Neural cell (in vitro differentiated cells): ENCODE data around the gene PTDSS2. TPM values are rescaled to one million over a fixed set of nuclear protein-coding genes. Genes with fewer than 3 reads are reported as not detected.

ENCODE experiments used
- H2AFZ ChIP-seq: fragments of 200-600, 300-800 bp; sonication (generic), shearing (Covaris generic); 2 replicates; pipeline ENCODE4 v1.6.0; 2014; ENCODE audit warnings: low read depth, mild to moderate bottlenecking, antibody characterized with exemption, low read length, moderate library complexity
- H3F3A ChIP-seq: fragments of 200-600 bp; shearing (Covaris generic); 2 replicates; pipeline ENCODE4 v1.6.1; 2016; ENCODE audit warnings: mild to moderate bottlenecking, moderate library complexity, mixed read lengths, antibody characterized with exemption, low read length; ENCODE audit not compliant: insufficient read depth, poor library complexity, severe bottlenecking
- H3K27ac ChIP-seq: fragments of 200-600, 300-800 bp; sonication (generic), shearing (Covaris generic); 2 replicates; pipeline ENCODE4 v1.5.1; 2014; ENCODE audit warnings: mild to moderate bottlenecking, low read length, moderate library complexity
- H3K27me3 ChIP-seq: fragments of 300-800, 200-600 bp; sonication (generic), shearing (Covaris generic); 2 replicates; pipeline ENCODE4 v1.6.0; 2014; ENCODE audit warnings: mild to moderate bottlenecking, low read depth, low read length, moderate library complexity; ENCODE audit not compliant: insufficient read depth
- H3K36me3 ChIP-seq: fragments of 300-800, 200-600 bp; sonication (generic), shearing (Covaris generic); 2 replicates; pipeline ENCODE4 v1.5.1; 2014; ENCODE audit warnings: mild to moderate bottlenecking, antibody characterized with exemption, low read length, moderate library complexity; ENCODE audit not compliant: insufficient read depth
- H3K4me2 ChIP-seq: fragments of 300-800, 200-600 bp; sonication (generic), shearing (Covaris generic); 2 replicates; pipeline ENCODE4 v1.6.0; 2014; ENCODE audit warnings: mild to moderate bottlenecking, low read length
- H3K4me3 ChIP-seq: fragments of 300-800, 200-600 bp; sonication (generic), shearing (Covaris generic); 2 replicates; pipeline ENCODE4 v1.5.1; 2014; ENCODE audit warnings: mild to moderate bottlenecking, low read length, moderate library complexity
- H3K79me2 ChIP-seq: fragments of 200-600 bp; shearing (Covaris generic); replicated peaks from 2 replicates; pipeline ENCODE4 v1.6.0; 2014; ENCODE audit warnings: mild to moderate bottlenecking, low read length, moderate library complexity; ENCODE audit not compliant: insufficient read depth
- H3K9ac ChIP-seq: fragments of 300-800, 200-600 bp; sonication (generic), shearing (Covaris generic); 2 replicates; pipeline ENCODE4 v1.6.1; 2016; ENCODE audit warnings: mild to moderate bottlenecking, low read length, mixed read lengths
- H3K9me2 ChIP-seq: fragments of 200-600 bp; shearing (Covaris generic); 2 replicates; pipeline ENCODE4 v1.6.1; 2016; ENCODE audit warnings: mild to moderate bottlenecking, low read length, mixed read lengths; ENCODE audit not compliant: insufficient read depth
- H3K9me3 ChIP-seq: fragments of 200-600, 300-800 bp; sonication (generic), shearing (Covaris generic); 2 replicates; pipeline ENCODE4 v1.6.1; 2016; ENCODE audit warnings: mild to moderate bottlenecking, mixed run types, low read length, moderate library complexity, mixed read lengths
- H4K20me1 ChIP-seq: fragments of 200-600 bp; shearing (Covaris generic); 2 replicates; pipeline ENCODE4 v1.6.1; 2016; ENCODE audit warnings: mild to moderate bottlenecking, mixed run types; ENCODE audit not compliant: insufficient read depth
- EP300 ChIP-seq: fragments of 450-650 bp; conservative IDR thresholded peaks from 2 replicates; pipeline ENCODE4 v1.6.1; 2014; ENCODE audit warnings: antibody characterized with exemption, mild to moderate bottlenecking, moderate library complexity; ENCODE audit not compliant: poor library complexity, severe bottlenecking
- EZH2 ChIP-seq: fragments of 200-600, 300-800 bp; shearing (Covaris generic), sonication (generic); IDR thresholded peaks from 2 replicates; pipeline ENCODE4 v1.6.1; 2014; ENCODE audit warnings: antibody characterized with exemption, low read length, borderline replicate concordance, mild to moderate bottlenecking; ENCODE audit not compliant: insufficient read depth, poor library complexity, severe bottlenecking
- MXI1 ChIP-seq: fragments of 450-650 bp; conservative IDR thresholded peaks from 2 replicates; pipeline ENCODE4 v1.6.1; 2014; ENCODE audit warnings: antibody characterized with exemption, mild to moderate bottlenecking; ENCODE audit not compliant: poor library complexity, severe bottlenecking
- POLR2AphosphoS5 ChIP-seq: IDR thresholded peaks from 2 replicates; pipeline ENCODE4 v1.6.1; 2012
- RAD21 ChIP-seq: fragments of 450-650 bp; conservative IDR thresholded peaks from 2 replicates; pipeline ENCODE4 v1.6.1; 2014; ENCODE audit warnings: antibody characterized with exemption, mild to moderate bottlenecking, moderate library complexity
- SMC3 ChIP-seq: fragments of 450-650 bp; conservative IDR thresholded peaks from 2 replicates; pipeline ENCODE4 v1.6.1; 2014; ENCODE audit warnings: antibody characterized with exemption, mild to moderate bottlenecking, moderate library complexity; ENCODE audit not compliant: poor library complexity
- TAF1 ChIP-seq: IDR thresholded peaks from 2 replicates; pipeline ENCODE4 v1.6.1; 2012; ENCODE audit warnings: low read depth
- polyA plus RNA-seq: library from polyadenylated mRNA; depleted of rRNA; stranded (reverse); fragments of >200 nt; gene quantifications from 2 replicates; pipeline ENCODE4 v1.2.3, GENCODE V29; 2014
- TF ChIP-seq, protein P1 (sequence below): IDR thresholded peaks from 2 replicates; pipeline ENCODE4 v1.6.1; 2012; ENCODE audit warnings: borderline replicate concordance
- TF ChIP-seq, protein P2 (sequence below): fragments of 450-650 bp; IDR thresholded peaks from 2 replicates; pipeline ENCODE4 v1.5.1; 2014; ENCODE audit warnings: antibody characterized with exemption, mild to moderate bottlenecking, moderate library complexity; ENCODE audit not compliant: poor library complexity, severe bottlenecking

The PTDSS2 gene
- polyA plus RNA-seq, 1 donor from 2014 or later, result 54.3 TPM

DNA sequence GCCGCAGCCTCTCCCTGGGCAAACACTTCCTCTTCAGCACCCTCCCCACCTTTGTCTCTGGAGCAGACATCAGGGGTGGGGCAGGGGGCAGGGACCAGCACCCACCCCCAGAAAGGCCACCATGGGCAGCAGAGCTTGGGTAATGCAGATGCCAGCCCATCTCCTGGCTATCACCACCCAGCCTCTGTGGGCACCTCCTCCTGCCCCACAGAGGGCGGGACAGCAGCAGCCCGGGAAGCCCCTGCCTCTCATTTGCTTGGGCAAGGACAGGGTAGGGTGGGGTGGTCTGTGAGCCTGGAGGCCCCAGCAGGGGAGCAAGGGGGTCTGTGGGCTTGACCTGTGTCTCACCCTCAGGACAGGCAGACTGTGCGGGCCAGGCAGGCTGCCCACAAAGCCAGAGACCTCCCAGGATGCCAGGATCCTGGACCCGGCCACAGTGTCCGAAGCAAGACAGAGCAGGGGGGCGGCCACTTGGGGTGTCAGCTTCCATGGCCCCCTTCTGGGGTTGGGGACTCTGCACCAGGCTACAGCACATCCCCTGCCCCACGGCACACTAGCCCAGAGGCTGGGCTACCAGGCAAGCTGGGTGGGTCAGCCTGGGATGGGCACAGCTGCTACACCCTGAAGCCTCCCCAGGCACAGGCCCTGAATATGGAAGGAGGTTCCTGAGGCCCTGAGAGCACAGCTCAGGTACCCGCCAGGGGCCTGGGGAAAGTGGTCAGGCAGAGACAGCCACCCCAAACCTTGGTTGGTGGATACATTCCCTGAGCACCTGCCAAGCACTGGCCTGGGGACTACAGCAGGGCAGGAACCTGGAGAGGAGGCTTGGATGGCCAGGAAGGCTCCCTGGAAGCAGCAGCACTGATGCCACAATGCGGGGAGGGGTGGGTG lies 52.5 kb downstream of the PTDSS2 start:
- Histone ChIP-seq H3K36me3 (peaks cover 7% of the 10 kb centered on the region), H3K9me2 (no peaks in the 10 kb centered on the region), H4K20me1 (no peaks in the 10 kb centered on the region), H2AFZ (no peak overlapping the region), H3K4me2 (no peak overlapping the region), H3K9me3 (no peaks in the 10 kb centered on the region), H3F3A (no peaks in the 10 kb centered on the region), H3K9ac (no peak overlapping the region), H3K27me3 (no peaks in the 10 kb centered on the region), H3K4me3 (no peak overlapping the region), H3K79me2 (peaks cover 9% of the 10 kb centered on the region), H3K27ac (no peak overlapping the region)
- TF ChIP-seq TAF1 (no peak), MXI1 (no peak), RAD21 (no peak), EP300 (no peak), EZH2 (no peak), SMC3 (no peak), POLR2AphosphoS5 (no peak)
- TF ChIP-seq, protein P1, sequence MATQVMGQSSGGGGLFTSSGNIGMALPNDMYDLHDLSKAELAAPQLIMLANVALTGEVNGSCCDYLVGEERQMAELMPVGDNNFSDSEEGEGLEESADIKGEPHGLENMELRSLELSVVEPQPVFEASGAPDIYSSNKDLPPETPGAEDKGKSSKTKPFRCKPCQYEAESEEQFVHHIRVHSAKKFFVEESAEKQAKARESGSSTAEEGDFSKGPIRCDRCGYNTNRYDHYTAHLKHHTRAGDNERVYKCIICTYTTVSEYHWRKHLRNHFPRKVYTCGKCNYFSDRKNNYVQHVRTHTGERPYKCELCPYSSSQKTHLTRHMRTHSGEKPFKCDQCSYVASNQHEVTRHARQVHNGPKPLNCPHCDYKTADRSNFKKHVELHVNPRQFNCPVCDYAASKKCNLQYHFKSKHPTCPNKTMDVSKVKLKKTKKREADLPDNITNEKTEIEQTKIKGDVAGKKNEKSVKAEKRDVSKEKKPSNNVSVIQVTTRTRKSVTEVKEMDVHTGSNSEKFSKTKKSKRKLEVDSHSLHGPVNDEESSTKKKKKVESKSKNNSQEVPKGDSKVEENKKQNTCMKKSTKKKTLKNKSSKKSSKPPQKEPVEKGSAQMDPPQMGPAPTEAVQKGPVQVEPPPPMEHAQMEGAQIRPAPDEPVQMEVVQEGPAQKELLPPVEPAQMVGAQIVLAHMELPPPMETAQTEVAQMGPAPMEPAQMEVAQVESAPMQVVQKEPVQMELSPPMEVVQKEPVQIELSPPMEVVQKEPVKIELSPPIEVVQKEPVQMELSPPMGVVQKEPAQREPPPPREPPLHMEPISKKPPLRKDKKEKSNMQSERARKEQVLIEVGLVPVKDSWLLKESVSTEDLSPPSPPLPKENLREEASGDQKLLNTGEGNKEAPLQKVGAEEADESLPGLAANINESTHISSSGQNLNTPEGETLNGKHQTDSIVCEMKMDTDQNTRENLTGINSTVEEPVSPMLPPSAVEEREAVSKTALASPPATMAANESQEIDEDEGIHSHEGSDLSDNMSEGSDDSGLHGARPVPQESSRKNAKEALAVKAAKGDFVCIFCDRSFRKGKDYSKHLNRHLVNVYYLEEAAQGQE, result no peak
- TF ChIP-seq, protein P2, sequence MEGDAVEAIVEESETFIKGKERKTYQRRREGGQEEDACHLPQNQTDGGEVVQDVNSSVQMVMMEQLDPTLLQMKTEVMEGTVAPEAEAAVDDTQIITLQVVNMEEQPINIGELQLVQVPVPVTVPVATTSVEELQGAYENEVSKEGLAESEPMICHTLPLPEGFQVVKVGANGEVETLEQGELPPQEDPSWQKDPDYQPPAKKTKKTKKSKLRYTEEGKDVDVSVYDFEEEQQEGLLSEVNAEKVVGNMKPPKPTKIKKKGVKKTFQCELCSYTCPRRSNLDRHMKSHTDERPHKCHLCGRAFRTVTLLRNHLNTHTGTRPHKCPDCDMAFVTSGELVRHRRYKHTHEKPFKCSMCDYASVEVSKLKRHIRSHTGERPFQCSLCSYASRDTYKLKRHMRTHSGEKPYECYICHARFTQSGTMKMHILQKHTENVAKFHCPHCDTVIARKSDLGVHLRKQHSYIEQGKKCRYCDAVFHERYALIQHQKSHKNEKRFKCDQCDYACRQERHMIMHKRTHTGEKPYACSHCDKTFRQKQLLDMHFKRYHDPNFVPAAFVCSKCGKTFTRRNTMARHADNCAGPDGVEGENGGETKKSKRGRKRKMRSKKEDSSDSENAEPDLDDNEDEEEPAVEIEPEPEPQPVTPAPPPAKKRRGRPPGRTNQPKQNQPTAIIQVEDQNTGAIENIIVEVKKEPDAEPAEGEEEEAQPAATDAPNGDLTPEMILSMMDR, result no peak

DNA sequence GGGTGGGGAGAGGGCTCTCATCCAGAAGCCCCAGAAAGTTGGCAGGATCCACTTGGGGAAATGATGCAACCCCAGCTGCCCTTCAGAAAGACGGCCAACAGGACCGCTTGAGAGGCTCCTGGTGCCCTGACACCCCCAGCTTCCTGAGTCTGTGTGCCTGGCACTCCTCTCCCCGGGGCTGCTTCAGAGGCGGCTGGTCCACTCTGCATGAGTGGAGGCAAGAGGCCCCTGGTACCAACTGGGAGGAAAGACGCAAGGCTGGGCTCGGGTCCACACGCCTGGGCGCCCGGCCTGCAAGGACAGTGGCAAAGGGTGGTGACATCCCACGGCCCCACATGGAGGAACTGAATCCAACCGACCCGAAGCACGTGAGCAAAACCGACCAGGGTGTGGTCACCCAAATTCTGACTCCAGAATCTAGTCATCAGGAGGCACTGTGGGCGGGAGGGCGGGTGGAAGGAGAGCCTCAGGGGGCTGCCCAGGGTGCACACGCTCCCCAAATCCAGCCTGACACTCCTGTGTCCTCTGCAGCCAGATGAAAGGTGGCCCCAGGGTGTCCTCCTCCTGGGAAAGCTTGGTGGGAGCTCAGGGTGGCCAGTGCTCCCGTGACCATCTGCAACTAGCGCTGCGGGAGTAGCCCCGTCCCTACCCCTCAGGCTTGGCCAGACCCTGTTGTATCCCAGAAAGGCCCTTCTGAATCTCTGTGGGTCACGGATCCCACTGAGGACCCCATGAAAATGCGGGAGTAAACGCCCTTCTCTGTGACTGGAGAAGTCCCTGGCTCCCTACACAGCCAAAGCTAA lies 53.3 kb downstream of the PTDSS2 start:
- TF ChIP-seq, protein P1, result no peak
- no peak for TF ChIP-seq RAD21
- TF ChIP-seq, protein P2, result no peak
- TF ChIP-seq MXI1, result no peak
- TF ChIP-seq TAF1, result no peak
- no peak for TF ChIP-seq POLR2AphosphoS5
- no peak for TF ChIP-seq EP300
- no peak for TF ChIP-seq EZH2
- H3K9ac ChIP-seq, result no peak overlapping the region
- H3K36me3 ChIP-seq, result no peaks in the 10 kb centered on the region
- H3K27ac ChIP-seq, result no peak overlapping the region
- H3K9me3 ChIP-seq, result no peaks in the 10 kb centered on the region
- H4K20me1 ChIP-seq, result no peaks in the 10 kb centered on the region
- no peak overlapping the region for H3K4me3 ChIP-seq
- H3K27me3 ChIP-seq, result no peaks in the 10 kb centered on the region
- no peaks in the 10 kb centered on the region for H3F3A ChIP-seq
- H3K4me2 ChIP-seq, result no peak overlapping the region
- no peak overlapping the region for H2AFZ ChIP-seq
- H3K9me2 ChIP-seq, result no peaks in the 10 kb centered on the region
- peaks cover 9% of the 10 kb centered on the region for H3K79me2 ChIP-seq
